Mesendoderm (in vitro differentiated cells): ENCODE measurements around the gene SLC12A9.
"Not testable (repeated sequence)": the region's sequence is repeated elsewhere in the genome, so short reads cannot be mapped to it uniquely, and the experiment has no call there.

Source experiments
- DNase-seq: peaks from one replicate; pipeline ENCODE4 v3.0.0; 2013
- H2AK5ac ChIP-seq: 2 replicates; pipeline ENCODE4 v1.6.1; 2013; ENCODE audit warnings: low read length, inconsistent platforms
- H2BK120ac ChIP-seq: 2 replicates; pipeline ENCODE4 v1.6.1; 2013; ENCODE audit warnings: low read depth, mild to moderate bottlenecking, low read length, moderate library complexity, mixed read lengths
- H2BK15ac ChIP-seq: replicated peaks from 2 replicates; pipeline ENCODE4 v1.6.1; 2013; ENCODE audit warnings: low read depth, mild to moderate bottlenecking, moderate library complexity
- H2BK5ac ChIP-seq: 2 replicates; pipeline ENCODE4 v1.6.1; 2013; ENCODE audit warnings: low read length, inconsistent platforms
- H3K18ac ChIP-seq: 2 replicates; pipeline ENCODE4 v1.6.1; 2013; ENCODE audit warnings: mild to moderate bottlenecking, low read length, mixed read lengths
- H3K23ac ChIP-seq: one replicate; pipeline ENCODE4 v1.6.1; 2013; ENCODE audit warnings: low read length
- H3K27ac ChIP-seq: 2 replicates; pipeline ENCODE4 v1.5.1; 2013; ENCODE audit warnings: low read depth, mild to moderate bottlenecking, inconsistent platforms, low read length, moderate library complexity
- H3K27me3 ChIP-seq: 2 replicates; pipeline ENCODE4 v1.6.1; 2013; ENCODE audit warnings: low read length, control low read depth, mild to moderate bottlenecking, inconsistent platforms; ENCODE audit not compliant: insufficient read depth, poor library complexity
- H3K36me3 ChIP-seq: 2 replicates; pipeline ENCODE4 v1.6.1; 2013; ENCODE audit warnings: low read length, inconsistent platforms; ENCODE audit not compliant: control insufficient read depth, insufficient read depth
- H3K4ac ChIP-seq: one replicate; pipeline ENCODE4 v1.6.1; 2013; ENCODE audit warnings: low read depth, mild to moderate bottlenecking, low read length, moderate library complexity
- H3K4me1 ChIP-seq: 2 replicates; pipeline ENCODE4 v1.6.1; 2013; ENCODE audit warnings: low read depth, low read length, inconsistent platforms; ENCODE audit not compliant: control insufficient read depth
- H3K4me2 ChIP-seq: 2 replicates; pipeline ENCODE4 v1.6.1; 2013; ENCODE audit warnings: low read length
- H3K4me3 ChIP-seq: 2 replicates; pipeline ENCODE4 v1.5.1; 2013; ENCODE audit warnings: mild to moderate bottlenecking, low read length
- H3K56ac ChIP-seq: one replicate; pipeline ENCODE4 v1.6.1; 2013; ENCODE audit warnings: low read length
- H3K79me1 ChIP-seq: 2 replicates; pipeline ENCODE4 v1.6.1; 2013; ENCODE audit warnings: low read length, inconsistent platforms
- H3K79me2 ChIP-seq: 2 replicates; pipeline ENCODE4 v1.6.1; 2013; ENCODE audit warnings: mild to moderate bottlenecking, low read length; ENCODE audit not compliant: control insufficient read depth, insufficient read depth
- H3K9ac ChIP-seq: 2 replicates; pipeline ENCODE4 v1.6.1; 2013; ENCODE audit warnings: low read length, inconsistent platforms
- H4K5ac ChIP-seq: one replicate; pipeline ENCODE4 v1.6.1; 2013; ENCODE audit warnings: low read length
- H4K8ac ChIP-seq: one replicate; pipeline ENCODE4 v1.6.1; 2013; ENCODE audit warnings: low read depth, mild to moderate bottlenecking, control low read depth, low read length, moderate library complexity
- WGBS: extraction: QIAGEN DNeasy Blood & Tissue Kit; methylation state at CpG from one replicate; pipeline ENCODE4 v1.1.7; 2013; ENCODE audit warnings: low lambda C conversion rate, missing lambda C conversion rate; ENCODE audit not compliant: insufficient coverage; ENCODE audit errors: extremely low coverage; 5-methylcytosine and 5-hydroxymethylcytosine counted together

Gene SLC12A9

DNA sequence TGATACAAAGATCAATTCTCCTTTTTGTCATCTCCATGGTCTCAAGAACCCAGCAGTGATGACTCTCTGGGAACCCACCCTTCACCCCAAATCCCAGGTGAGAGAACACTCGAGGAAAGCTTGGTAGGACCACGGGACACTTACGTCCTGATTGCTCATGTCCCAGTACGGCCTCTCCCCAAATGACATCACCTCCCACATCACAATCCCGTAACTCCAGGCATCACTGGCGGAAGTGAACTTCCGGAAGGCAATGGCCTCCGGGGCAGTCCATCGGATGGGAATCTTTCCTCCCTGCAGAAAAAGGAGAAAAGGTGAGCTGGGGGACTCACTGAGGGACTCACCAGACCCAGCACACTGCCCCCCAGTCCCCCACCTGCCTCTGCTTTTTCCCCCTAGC is 46.2 kb upstream of the SLC12A9 start:
- Histone ChIP-seq H3K27me3 (no peaks in the 10 kb centered on the region), H3K23ac (no peak overlapping the region), H3K79me1 (peaks cover 1% of the 10 kb centered on the region), H3K4me2 (no peak overlapping the region), H3K56ac (no peak overlapping the region), H4K5ac (no peak overlapping the region), H3K79me2 (no peaks in the 10 kb centered on the region), H2BK120ac (no peak overlapping the region), H3K4me3 (no peak overlapping the region), H3K18ac (no peak overlapping the region), H3K27ac (no peak overlapping the region), H2BK5ac (no peak overlapping the region), H3K4ac (no peak overlapping the region), H3K4me1 (no peaks in the 10 kb centered on the region), H3K36me3 (peaks cover 27% of the 10 kb centered on the region), H3K9ac (no peak overlapping the region), H2BK15ac (no peak overlapping the region), H4K8ac (no peak overlapping the region), H2AK5ac (no peak overlapping the region)
- DNase-seq = no peak
- WGBS = no CpG with 5 or more reads among the region's 9 CpGs

DNA sequence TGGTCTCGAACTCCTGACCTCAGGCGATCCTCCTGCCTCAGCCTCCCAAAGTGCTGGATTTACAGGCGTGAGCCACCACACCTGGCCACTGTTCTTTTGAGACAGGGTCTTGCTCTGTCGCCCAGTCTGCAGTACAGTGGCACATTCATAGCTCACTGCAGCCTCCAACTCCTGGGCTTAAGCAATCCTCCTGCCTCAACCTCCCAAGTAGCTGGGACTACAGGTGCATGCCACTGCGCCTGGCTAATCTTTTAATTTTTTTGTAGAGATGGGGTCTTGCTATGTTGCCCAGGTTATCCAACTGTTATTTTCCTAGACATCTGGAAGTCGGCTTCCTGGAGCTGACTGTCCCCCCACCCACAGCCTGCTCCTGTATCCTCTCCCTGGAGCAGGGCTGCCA is 45.6 kb upstream of the SLC12A9 start:
- H2AK5ac ChIP-seq, DNase-seq, H3K4ac ChIP-seq, H4K8ac ChIP-seq, H2BK120ac ChIP-seq, H3K27me3 ChIP-seq, H4K5ac ChIP-seq, H3K4me2 ChIP-seq, H2BK5ac ChIP-seq, H2BK15ac ChIP-seq, H3K18ac ChIP-seq, H3K4me3 ChIP-seq, H3K4me1 ChIP-seq, H3K9ac ChIP-seq, H3K79me2 ChIP-seq, H3K56ac ChIP-seq, H3K23ac ChIP-seq, H3K27ac ChIP-seq, H3K79me1 ChIP-seq: not testable (repeated sequence)
- no CpG with 5 or more reads among the region's 6 CpGs for WGBS
- H3K36me3 ChIP-seq = peaks cover 27% of the 10 kb centered on the region

DNA sequence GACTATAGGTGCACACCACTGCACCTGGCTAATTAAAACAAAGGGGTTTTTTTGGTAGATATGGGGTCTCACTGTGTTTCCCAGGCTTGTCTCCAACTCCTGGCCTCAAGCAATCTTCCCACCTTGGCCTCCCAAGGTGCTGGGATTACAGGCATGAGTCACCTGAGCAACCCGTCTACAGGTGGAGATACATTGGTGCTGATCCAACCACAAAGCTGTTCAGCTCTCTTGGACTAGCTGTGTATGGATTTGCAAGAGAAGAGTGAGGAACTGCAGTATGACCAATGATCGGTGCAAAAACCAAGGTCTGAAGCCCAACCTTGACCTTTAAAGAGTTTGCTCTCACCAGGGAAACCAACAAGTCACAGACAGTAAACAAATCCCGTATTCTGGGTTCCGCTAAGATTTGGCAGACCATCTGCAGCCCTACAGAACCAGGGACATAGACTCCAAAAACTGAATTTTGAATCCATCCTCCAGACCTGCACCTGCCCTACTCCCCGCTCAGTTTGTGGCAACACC is 44.1 kb upstream of the SLC12A9 start:
- Histone ChIP-seq H3K23ac (no peak overlapping the region), H3K79me1 (peaks cover 1% of the 10 kb centered on the region), H3K36me3 (peaks cover 22% of the 10 kb centered on the region), H2BK15ac (no peak overlapping the region), H2AK5ac (no peak overlapping the region), H3K4ac (no peak overlapping the region), H3K56ac (no peak overlapping the region), H3K27me3 (no peaks in the 10 kb centered on the region), H3K27ac (no peak overlapping the region), H4K8ac (no peak overlapping the region), H3K79me2 (no peaks in the 10 kb centered on the region), H2BK120ac (no peak overlapping the region), H2BK5ac (no peak overlapping the region), H3K4me2 (no peak overlapping the region), H4K5ac (no peak overlapping the region), H3K9ac (no peak overlapping the region), H3K4me3 (no peak overlapping the region), H3K18ac (no peak overlapping the region), H3K4me1 (no peaks in the 10 kb centered on the region)
- WGBS = no CpG with 5 or more reads among the region's 5 CpGs
- no peak for DNase-seq

DNA sequence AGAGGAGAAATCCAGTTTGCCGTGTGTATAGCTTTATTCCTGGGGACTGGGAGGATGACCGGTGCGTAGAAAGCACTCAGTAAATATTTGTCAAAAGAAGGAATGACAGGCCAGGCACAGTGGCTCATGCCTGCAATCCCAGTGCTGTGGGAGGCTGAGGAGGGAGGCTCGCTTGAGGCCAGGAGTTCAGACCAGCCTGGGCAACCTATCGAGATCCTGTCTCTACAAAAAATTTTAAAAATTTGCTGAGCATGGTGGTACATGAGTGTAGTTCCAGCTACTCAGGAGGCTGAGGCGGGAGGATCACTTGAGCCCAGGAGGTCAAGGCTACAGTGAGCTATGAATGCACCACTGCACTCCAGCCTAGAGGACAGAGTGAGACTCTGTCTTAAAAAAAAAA is 41.0 kb upstream of the SLC12A9 start:
- DNase-seq = no peak
- Histone ChIP-seq H4K5ac (no peak overlapping the region), H3K9ac (no peak overlapping the region), H3K4ac (no peak overlapping the region), H3K23ac (no peak overlapping the region), H2BK5ac (no peak overlapping the region), H3K27me3 (no peaks in the 10 kb centered on the region), H3K27ac (no peak overlapping the region), H3K4me3 (no peak overlapping the region), H3K79me1 (peaks cover 1% of the 10 kb centered on the region), H3K56ac (no peak overlapping the region), H3K4me2 (no peak overlapping the region), H2BK120ac (no peak overlapping the region), H4K8ac (no peak overlapping the region), H3K18ac (no peak overlapping the region), H3K4me1 (no peaks in the 10 kb centered on the region), H2AK5ac (no peak overlapping the region), H2BK15ac (no peak overlapping the region), H3K36me3 (peaks cover 23% of the 10 kb centered on the region), H3K79me2 (no peaks in the 10 kb centered on the region)
- no CpG with 5 or more reads among the region's 6 CpGs for WGBS

DNA sequence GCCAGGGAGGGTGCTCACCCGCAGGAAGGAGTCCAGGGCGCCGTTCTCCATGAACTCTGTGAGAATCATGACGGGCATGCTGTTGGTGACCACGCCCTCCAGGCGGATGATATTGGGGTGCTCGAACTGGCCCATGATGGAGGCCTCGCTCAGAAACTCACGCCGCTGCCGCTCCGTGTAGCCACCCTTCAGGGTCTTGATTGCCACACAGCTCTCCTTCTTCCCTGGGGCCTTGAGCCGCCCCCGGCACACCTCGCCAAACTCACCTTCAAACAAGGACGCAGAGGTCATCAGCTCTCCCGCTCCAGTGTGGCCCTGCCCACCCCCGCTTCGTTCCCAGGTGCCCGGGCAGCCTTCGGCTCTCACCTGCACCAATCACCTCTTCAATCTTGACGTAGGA is 39.8 kb upstream of the SLC12A9 start:
- Histone ChIP-seq H3K9ac (no peak overlapping the region), H3K36me3 (peaks cover 24% of the 10 kb centered on the region), H2BK15ac (no peak overlapping the region), H3K23ac (no peak overlapping the region), H3K27me3 (no peaks in the 10 kb centered on the region), H3K4me1 (no peaks in the 10 kb centered on the region), H4K8ac (no peak overlapping the region), H3K4me3 (no peak overlapping the region), H2AK5ac (no peak overlapping the region), H3K27ac (no peak overlapping the region), H3K79me1 (peaks cover 1% of the 10 kb centered on the region), H3K79me2 (no peaks in the 10 kb centered on the region), H4K5ac (no peak overlapping the region), H3K4ac (no peak overlapping the region), H3K56ac (no peak overlapping the region), H2BK5ac (no peak overlapping the region), H3K18ac (no peak overlapping the region), H3K4me2 (no peak overlapping the region), H2BK120ac (no peak overlapping the region)
- no CpG with 5 or more reads among the region's 22 CpGs for WGBS
- no peak for DNase-seq

DNA sequence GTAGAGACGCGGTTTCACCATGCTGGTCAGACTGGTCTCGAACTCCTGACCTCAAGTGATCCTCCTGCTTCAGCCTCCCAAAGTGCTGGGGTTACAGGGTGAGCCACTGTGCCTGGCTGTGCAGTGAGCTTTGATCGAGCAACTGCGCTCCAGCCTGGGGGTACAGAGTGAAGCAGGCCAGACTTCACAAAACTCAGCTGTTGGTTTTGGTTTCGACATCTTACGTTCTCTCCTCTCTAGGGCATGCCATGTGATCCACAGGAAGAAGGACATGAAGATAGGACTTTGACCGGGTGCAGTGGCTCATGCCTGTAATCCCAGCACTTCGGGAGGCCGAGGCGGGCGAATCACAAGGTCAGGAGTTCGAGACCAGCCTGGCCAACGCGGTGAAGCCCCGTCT is 36.0 kb upstream of the SLC12A9 start:
- H2BK5ac ChIP-seq, H3K4me1 ChIP-seq, H3K27me3 ChIP-seq, H3K27ac ChIP-seq, H3K23ac ChIP-seq, DNase-seq, H3K4ac ChIP-seq, H2BK120ac ChIP-seq, H4K5ac ChIP-seq, H2AK5ac ChIP-seq, H3K4me3 ChIP-seq, H4K8ac ChIP-seq, H3K79me2 ChIP-seq, H2BK15ac ChIP-seq, H3K4me2 ChIP-seq, H3K9ac ChIP-seq, H3K18ac ChIP-seq, H3K56ac ChIP-seq, H3K79me1 ChIP-seq: not testable (repeated sequence)
- peaks cover 34% of the 10 kb centered on the region for H3K36me3 ChIP-seq
- no CpG with 5 or more reads among the region's 16 CpGs for WGBS
